DMS 273 treated with DMSO at 0.1 percent for 48 hours (cell line): ENCODE data around the gene ARHGAP9.
"Not testable (repeated sequence)": the region's sequence is repeated elsewhere in the genome, so short reads cannot be mapped to it uniquely, and the experiment has no call there.

Source experiments
- DNase-seq: peaks from one replicate; lab custom pipeline; 2025; lab: John Stamatoyannopoulos, UW

Gene ARHGAP9

DNA sequence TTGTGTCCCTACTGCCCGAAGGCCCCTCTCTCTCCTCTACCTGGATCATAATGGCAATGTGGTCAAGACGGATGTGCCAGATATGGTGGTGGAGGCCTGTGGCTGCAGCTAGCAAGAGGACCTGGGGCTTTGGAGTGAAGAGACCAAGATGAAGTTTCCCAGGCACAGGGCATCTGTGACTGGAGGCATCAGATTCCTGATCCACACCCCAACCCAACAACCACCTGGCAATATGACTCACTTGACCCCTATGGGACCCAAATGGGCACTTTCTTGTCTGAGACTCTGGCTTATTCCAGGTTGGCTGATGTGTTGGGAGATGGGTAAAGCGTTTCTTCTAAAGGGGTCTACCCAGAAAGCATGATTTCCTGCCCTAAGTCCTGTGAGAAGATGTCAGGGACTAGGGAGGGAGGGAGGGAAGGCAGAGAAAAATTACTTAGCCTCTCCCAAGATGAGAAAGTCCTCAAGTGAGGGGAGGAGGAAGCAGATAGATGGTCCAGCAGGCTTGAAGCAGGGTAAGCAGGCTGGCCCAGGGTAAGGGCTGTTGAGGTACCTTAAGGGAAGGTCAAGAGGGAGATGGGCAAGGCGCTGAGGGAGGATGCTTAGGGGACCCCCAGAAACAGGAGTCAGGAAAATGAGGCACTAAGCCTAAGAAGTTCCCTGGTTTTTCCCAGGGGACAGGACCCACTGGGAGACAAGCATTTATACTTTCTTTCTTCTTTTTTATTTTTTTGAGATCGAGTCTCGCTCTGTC is 22.8 kb downstream of the ARHGAP9 start:
- DNase-seq = no peak

GRCh38 chr12:57456145-57456700 is 23.4 kb downstream of the ARHGAP9 start:
- DNase-seq = no peak

- no peak for DNase-seq
These were observed 24.1 kb downstream of the ARHGAP9 start for GRCh38 chr12:57455374-57456144.

GRCh38 chr12:57454566-57455373 is 24.9 kb downstream of the ARHGAP9 start, which contains the start of gene INHBE:
TSS of gene INHBE (plus strand) at chr12:57455307. CDS start at chr12:57455537, 230 bp downstream.
- peak; percentile 83 for DNase-seq

DNA sequence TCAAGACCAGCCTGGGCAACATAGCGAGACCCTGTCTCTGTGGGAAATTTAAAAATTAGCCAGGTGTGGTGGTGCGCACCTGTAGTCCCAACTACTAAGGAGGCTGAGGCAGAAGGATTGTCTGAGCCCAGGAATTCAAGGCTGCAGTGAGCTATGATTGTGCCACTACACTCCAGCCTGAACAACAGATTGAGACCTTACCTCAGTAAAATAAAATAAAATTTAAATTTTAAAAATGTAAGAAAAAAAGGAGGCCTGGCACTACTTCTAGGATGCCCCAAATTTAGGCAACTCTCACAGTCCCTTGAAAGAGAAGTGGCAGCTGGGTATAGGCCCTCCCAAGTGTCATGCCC is 25.5 kb downstream of the ARHGAP9 start:
- no peak for DNase-seq

GRCh38 chr12:57452937-57453509 is 26.6 kb downstream of the ARHGAP9 start:
- no peak for DNase-seq

DNA sequence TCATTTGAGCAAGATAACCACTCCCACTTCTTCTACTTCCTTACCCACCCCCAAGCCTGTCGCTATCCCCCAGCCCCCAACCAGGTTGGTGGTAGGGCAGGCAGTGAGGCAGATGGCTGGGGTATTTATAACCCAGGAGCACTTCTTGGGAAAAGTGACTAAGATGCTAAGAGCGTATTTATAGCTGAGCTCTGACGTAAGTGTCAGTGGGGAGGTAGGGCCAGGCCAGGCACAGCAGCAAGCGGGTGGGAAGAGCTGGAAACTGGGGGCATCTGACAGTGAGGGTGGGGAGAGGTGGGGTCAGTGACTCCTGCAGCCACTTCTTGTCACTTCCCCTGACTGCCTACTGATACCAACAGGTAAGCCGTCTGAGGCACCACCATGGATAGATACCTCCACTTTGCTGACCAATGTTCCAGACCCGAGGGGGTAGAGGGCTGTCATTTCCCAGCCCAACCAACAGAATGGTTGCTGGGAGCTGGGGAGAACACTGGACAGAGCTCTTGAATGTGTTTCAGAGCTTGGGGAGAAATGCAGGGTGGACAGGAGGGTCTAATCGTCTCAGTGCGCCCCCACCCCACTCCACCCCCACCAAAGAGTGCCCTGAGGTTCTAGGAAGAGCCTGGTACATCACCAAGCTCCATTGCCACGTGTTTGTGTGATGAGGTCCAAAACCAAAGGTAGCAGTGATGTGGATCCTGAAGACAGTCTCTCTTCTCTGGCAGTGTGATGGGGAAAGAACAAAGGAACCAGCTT is 27.3 kb downstream of the ARHGAP9 start:
- DNase-seq = peak; percentile 71

- DNase-seq = no peak
These were observed 28.4 kb downstream of the ARHGAP9 start for GRCh38 chr12:57451233-57451778.

- DNase-seq = no peak
These were observed 29.6 kb downstream of the ARHGAP9 start for GRCh38 chr12:57450057-57450456.

DNA sequence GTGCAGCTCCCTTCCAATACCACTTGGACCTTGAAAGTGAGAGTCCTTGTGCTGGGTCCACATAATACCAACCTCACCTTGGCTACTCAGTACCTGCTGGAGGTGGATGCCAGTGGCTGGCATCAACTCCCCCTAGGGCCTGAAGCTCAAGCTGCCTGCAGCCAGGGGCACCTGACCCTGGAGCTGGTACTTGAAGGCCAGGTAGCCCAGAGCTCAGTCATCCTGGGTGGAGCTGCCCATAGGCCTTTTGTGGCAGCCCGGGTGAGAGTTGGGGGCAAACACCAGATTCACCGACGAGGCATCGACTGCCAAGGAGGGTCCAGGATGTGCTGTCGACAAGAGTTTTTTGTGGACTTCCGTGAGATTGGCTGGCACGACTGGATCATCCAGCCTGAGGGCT is 30.3 kb downstream of the ARHGAP9 start:
- DNase-seq = no peak

DNA sequence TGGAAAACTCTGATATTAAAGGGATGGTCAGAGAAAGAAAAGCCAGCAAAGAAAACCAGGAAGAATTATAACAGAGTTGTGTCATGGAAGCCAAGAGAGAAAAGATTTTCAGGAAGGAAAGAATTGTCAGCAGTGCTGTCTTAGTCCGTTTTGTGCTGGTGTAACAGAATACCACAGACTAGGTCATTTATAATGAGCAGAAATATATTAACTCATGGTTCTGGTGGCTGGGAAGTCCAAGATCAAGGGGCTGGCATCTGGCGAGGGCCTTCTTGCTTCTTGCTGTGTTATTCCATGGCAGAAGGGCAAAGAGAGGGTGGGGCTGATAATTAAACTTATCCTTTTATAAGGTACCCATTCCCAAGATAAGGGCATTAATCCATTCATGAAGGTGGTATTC is 31.0 kb downstream of the ARHGAP9 start:
- no peak for DNase-seq

DNA sequence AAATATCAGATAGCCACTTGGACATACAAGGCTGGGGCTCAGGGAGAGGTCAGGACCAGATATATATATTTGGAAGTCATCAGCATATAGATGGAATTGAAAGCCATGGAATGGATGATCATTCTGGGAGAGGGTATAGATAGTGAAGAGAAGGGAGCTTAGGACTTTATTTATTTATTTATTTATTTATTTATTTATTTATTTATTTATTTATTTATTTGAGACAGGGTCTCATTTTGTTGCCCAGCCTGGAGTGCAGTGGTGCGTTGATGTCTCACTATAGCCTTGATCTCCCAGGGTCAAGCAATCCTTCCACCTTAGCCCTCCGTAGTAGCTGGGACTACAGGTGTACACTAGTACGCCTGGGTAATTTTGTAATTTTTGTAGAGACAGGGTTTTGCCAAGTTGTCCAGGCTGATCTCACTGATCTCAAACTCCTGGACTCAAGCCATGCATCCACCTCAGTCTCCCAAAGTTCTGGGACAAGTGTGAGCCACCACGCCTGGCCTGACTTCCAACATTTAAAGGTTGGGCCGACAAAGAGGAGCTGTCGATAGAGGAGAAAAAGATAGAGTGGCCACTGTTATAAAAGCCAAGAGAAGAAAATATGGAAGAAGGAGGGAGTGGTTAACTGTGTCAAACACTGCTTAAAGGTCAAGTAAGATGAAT is 33.2 kb downstream of the ARHGAP9 start:
- DNase-seq = no peak

- no peak for DNase-seq
These were observed 34.9 kb downstream of the ARHGAP9 start for GRCh38 chr12:57444744-57445143.

DNA sequence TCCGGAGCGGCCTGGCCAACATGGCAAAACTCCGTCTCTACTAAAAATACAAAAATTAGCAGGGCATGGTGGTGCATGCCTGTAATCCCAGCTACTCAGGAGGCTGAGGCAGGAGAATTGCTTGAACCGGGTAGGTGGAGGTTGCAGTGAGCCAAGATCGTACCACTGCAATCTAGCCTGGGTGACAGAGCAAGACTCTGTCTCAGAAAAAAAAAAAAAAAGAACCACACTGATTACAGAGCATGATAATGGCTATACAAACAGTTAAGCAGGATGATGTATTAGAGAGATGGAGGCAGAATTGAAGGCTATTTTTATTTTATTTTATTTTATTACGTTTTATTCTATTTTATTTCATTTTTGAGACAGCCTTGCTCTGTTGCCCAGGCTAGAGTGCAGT is 35.3 kb downstream of the ARHGAP9 start:
- not testable (repeated sequence) for DNase-seq

DNA sequence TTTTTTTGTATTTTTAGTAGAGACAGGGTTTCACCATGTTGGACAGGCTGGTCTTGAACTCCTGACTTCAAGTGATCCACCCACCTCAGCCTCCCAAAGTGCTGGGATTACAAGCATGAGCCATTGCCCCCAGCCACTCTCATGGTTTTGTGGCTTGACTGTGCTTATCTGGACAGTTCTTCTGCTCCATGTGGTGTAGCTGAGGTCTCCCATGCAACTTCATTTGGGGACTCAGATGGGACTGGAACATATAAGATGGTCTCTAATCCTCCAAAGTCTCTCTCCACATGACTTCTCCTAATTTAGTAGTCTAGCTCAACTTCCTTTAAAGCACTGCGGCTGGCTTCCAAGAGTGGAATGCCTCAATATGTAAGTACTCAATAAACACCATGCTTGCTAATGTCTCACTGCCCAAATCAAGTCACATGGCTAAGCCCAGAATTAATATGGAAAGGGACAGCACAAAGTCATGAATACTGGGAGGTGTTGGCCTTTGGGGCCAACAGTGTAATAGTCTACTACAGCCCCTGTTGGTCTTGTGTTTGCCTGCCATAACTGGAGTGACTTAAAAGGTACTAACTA is 37.7 kb downstream of the ARHGAP9 start:
- DNase-seq = no peak

DNA sequence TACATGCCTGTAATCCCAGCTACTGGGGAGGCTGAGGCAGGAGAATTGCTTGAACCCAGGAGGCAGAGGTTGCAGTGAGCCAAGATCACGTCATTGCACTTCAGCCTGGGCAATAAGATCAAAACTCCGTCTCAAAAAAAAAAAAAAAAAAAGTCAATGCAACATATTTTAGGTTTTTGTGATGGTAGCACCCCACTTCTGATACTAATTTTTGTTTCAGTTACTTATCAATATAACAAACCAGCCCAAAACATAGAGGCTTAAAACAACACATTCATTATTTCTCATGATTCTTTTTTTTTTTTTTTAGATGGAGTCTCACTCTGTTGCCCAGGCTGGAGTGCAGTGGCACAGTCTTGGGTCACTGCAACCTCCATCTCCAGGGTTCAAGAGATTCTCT is 38.3 kb downstream of the ARHGAP9 start:
- not testable (repeated sequence) for DNase-seq

DNA sequence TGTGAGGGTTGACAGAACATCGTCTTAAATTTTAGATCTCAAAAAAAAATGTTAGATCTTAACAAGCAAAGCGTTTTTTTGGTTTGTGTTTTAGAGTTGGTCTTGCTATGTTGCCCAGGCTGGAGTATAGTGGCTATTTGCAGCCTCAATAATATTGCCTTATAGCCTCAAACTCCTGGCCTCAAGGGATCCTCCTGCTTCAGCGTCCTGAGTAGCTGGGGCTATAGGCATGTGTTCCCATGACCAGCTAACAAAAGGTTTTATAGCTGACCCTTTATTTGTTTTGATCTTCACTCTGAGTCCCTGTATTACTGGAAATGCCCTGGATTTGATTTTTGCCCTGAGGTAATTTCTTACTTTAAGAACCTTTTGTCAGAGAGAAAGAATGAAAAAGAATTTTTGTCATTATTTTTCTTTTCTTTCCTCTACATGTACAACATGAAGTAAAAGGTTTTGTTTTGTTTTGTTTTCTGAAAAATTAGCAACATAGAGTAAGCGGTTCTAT is 39.9 kb downstream of the ARHGAP9 start:
- no peak for DNase-seq

DNA sequence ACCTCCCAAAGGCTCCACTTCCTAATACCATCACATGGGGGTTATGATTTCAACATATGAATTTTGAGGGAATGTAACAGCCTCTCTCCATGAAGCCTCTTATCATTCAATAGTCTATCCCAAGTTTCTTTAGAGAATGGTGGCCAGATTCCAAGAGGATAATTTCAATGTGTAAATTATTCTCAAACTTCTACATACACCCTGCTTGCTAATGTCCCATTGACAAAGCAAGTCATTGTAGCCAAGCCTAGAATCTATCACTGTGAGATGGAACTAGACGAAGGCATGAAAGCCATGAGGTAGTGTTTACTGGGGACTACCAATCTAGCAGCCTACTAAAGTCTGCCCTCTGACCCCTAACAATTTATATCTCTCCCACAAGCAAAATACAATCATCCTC is 41.3 kb downstream of the ARHGAP9 start:
- DNase-seq = no peak

GRCh38 chr12:57435293-57435692 is 44.4 kb downstream of the ARHGAP9 start:
- DNase-seq = no peak
